HEK293 (cell line): Measurements from ENCODE around the gene CLEC2L.
A peak's percentile ranks its signal among the peaks of the same experiment; 100 is the strongest.

Source experiments
- CTCF ChIA-PET: fragments of 350-600 bp; formaldehyde crosslinking; extraction: SDS; loops from one replicate; lab custom pipeline; 2021; ENCODE audit warnings: antibody characterized with exemption; lab: Yijun Ruan, JAX
- POLR2A ChIA-PET: fragments of 300-600 bp; formaldehyde crosslinking; extraction: SDS; loops from one replicate; lab custom pipeline; 2020; ENCODE audit warnings: antibody characterized with exemption, inconsistent platforms; lab: Yijun Ruan, JAX
- H3K27ac ChIP-seq: fragments of 200-500 bp; sonication (Bioruptor generic); 2 replicates; pipeline ENCODE4 v1.5.1; 2014; ENCODE audit warnings: low read depth, low read length, control low read depth, inconsistent platforms; ENCODE audit errors: extremely low read depth
- H3K36me3 ChIP-seq, 2 experiments: fragments of 200-500 bp in 1 of 2; sonication (Bioruptor generic) in 1 of 2; 1 replicate in 1 of 2; 2 replicates in 1 of 2; pipeline ENCODE4 v1.5.1; 2014 to 2017; ENCODE audit warnings: inconsistent platforms in 2 of 2, low read length in 2 of 2; ENCODE audit not compliant: control insufficient read depth in 2 of 2, insufficient read depth in 1 of 2
- H3K4me1 ChIP-seq: fragments of 200-500 bp; sonication (Bioruptor generic); 2 replicates; pipeline ENCODE4 v1.5.1; 2014; ENCODE audit warnings: mild to moderate bottlenecking, low read length, inconsistent platforms; ENCODE audit not compliant: control insufficient read depth, insufficient read depth
- H3K4me3 ChIP-seq: 2 replicates; pipeline ENCODE4 v1.5.1; 2011; ENCODE audit warnings: low read depth, mild to moderate bottlenecking, control low read depth, low read length, moderate library complexity
- H3K9me3 ChIP-seq: fragments of 200-500 bp; sonication (Bioruptor generic); 2 replicates; pipeline ENCODE4 v1.5.1; 2014; ENCODE audit warnings: low read depth, low read length, inconsistent platforms; ENCODE audit not compliant: control insufficient read depth, insufficient read depth
- GLIS1 ChIP-seq: fragments of 450-650 bp; formaldehyde crosslinking; IDR thresholded peaks from 2 replicates; pipeline ENCODE4 v1.5.1; 2016; ENCODE audit warnings: missing biosample characterization, missing genetic modification characterization
- GLIS2 ChIP-seq: fragments of 450-650 bp; formaldehyde crosslinking; IDR thresholded peaks from 2 replicates; pipeline ENCODE4 v1.5.1; 2016; ENCODE audit warnings: missing biosample characterization, missing genetic modification characterization
- HOXC10 ChIP-seq: sonication (generic); formaldehyde crosslinking; IDR thresholded peaks from 2 replicates; pipeline ENCODE4 v1.8.1; 2023; ENCODE audit warnings: mild to moderate bottlenecking, missing genetic modification reagents
- IKZF3 ChIP-seq: fragments of 450-650 bp; IDR thresholded peaks from 2 replicates; pipeline ENCODE4 v1.5.0; 2018; ENCODE audit warnings: missing biosample characterization, mild to moderate bottlenecking, missing genetic modification characterization, moderate library complexity
- KLF9 ChIP-seq: fragments of 450-650 bp; formaldehyde crosslinking; IDR thresholded peaks from 2 replicates; pipeline ENCODE4 v1.5.1; 2016; ENCODE audit warnings: missing biosample characterization, missing genetic modification characterization, low read depth
- OVOL3 ChIP-seq: fragments of 450-650 bp; formaldehyde crosslinking; IDR thresholded peaks from 2 replicates; pipeline ENCODE4 v1.5.1; 2016; ENCODE audit warnings: missing biosample characterization, missing genetic modification characterization
- ZFP37 ChIP-seq: fragments of 450-650 bp; formaldehyde crosslinking; IDR thresholded peaks from 2 replicates; pipeline ENCODE4 v1.5.1; 2016; ENCODE audit warnings: missing biosample characterization, missing genetic modification characterization
- ZFP69B ChIP-seq: fragments of 450-650 bp; formaldehyde crosslinking; IDR thresholded peaks from 2 replicates; pipeline ENCODE4 v1.5.1; 2016; ENCODE audit warnings: missing biosample characterization, missing genetic modification characterization
- ZNF148 ChIP-seq: fragments of 450-650 bp; formaldehyde crosslinking; IDR thresholded peaks from 2 replicates; pipeline ENCODE4 v1.5.0; 2017; ENCODE audit warnings: missing biosample characterization, missing genetic modification characterization, borderline replicate concordance
- ZNF26 ChIP-seq: fragments of 450-650 bp; formaldehyde crosslinking; IDR thresholded peaks from 2 replicates; pipeline ENCODE4 v1.5.1; 2016; ENCODE audit warnings: missing biosample characterization, missing genetic modification characterization
- ZNF280D ChIP-seq: fragments of 450-650 bp; formaldehyde crosslinking; IDR thresholded peaks from 2 replicates; pipeline ENCODE4 v1.5.1; 2016; ENCODE audit warnings: missing biosample characterization, missing genetic modification characterization
- ZNF335 ChIP-seq: fragments of 450-650 bp; formaldehyde crosslinking; conservative IDR thresholded peaks from 2 replicates; pipeline ENCODE4 v1.5.1; 2016; ENCODE audit warnings: missing biosample characterization, missing genetic modification characterization
- ZNF398 ChIP-seq: fragments of 450-650 bp; formaldehyde crosslinking; IDR thresholded peaks from 2 replicates; pipeline ENCODE4 v1.5.1; 2017; ENCODE audit warnings: missing biosample characterization, missing genetic modification characterization
- ZNF423 ChIP-seq: fragments of 450-650 bp; formaldehyde crosslinking; IDR thresholded peaks from 2 replicates; pipeline ENCODE4 v1.5.1; 2016; ENCODE audit warnings: missing biosample characterization, missing genetic modification characterization
- ZNF561 ChIP-seq: fragments of 450-650 bp; IDR thresholded peaks from 2 replicates; pipeline ENCODE4 v1.5.1; 2018; ENCODE audit warnings: missing biosample characterization, missing genetic modification characterization, borderline replicate concordance
- ZNF596 ChIP-seq: fragments of 450-650 bp; IDR thresholded peaks from 2 replicates; pipeline ENCODE4 v1.5.0; 2018; ENCODE audit warnings: missing biosample characterization, mild to moderate bottlenecking, missing genetic modification characterization, moderate library complexity
- ZNF830 ChIP-seq: fragments of 450-650 bp; IDR thresholded peaks from 2 replicates; pipeline ENCODE4 v1.5.0; 2018; ENCODE audit warnings: missing biosample characterization, missing genetic modification characterization, low read depth, mild to moderate bottlenecking, moderate library complexity
- TF ChIP-seq, protein P1 (sequence below): IDR thresholded peaks from 2 replicates; pipeline ENCODE4 v1.6.1; 2011; ENCODE audit warnings: mild to moderate bottlenecking, low read depth, low read length, borderline replicate concordance
- TF ChIP-seq, protein P2 (sequence below): fragments of 450-650 bp; formaldehyde crosslinking; IDR thresholded peaks from 2 replicates; pipeline ENCODE4 v1.5.1; 2016; ENCODE audit warnings: missing biosample characterization, missing genetic modification characterization

CLEC2L gene

GRCh38 chr7:139576179-139576973 lies 52.9 kb downstream of the CLEC2L start:
- ChIA-PET POLR2A (no interaction called here), CTCF (interaction anchor here (0.7 to 0.8 kb wide), 3 partner anchors 10 to 26 kb away, joined by 3 to 4 read pairs (median 3); no protein-coding TSS in a partner anchor)
- no peaks in the 10 kb centered on the region for H3K4me1 ChIP-seq
- H3K4me3 ChIP-seq = no peak overlapping the region
- no peaks in the 10 kb centered on the region for H3K9me3 ChIP-seq
- H3K36me3 ChIP-seq = peaks cover 0 to 45% of the 10 kb centered on the region in 2 experiments; a peak in 2 of 3 replicates
- H3K27ac ChIP-seq = no peak overlapping the region
- TF ChIP-seq ZNF335 (tag by site-specific recombination) (no peak), ZNF561 (tag by site-specific recombination) (no peak), GLIS2 (tag by site-specific recombination) (no peak), ZFP37 (tag by site-specific recombination) (no peak), GLIS1 (peak; percentile 49), ZNF398 (tag by site-specific recombination) (no peak), KLF9 (tag by site-specific recombination) (no peak)

DNA sequence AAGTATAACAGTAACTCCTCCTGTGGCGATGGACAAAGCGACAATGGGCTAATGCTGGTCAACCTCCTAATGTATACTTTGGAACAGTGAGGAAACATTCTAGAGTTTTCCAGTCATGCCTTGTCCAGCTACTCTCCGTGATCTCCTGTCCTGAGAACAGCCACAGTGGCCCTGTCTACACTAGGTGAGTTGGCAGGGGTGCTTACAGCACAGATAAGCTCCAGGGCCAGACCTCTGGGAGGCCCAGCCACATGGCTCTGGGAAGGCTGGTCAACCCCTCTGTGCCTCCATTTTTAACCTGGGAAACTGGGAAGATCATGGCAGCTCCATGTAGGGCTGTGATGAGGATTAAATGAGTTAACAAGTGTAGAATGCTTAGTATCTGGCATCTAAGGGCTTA lies 57.0 kb downstream of the CLEC2L start:
- H3K36me3 ChIP-seq = peaks cover 0 to 59% of the 10 kb centered on the region in 2 experiments; a peak in 2 of 3 replicates
- no peak overlapping the region for H3K27ac ChIP-seq
- CTCF ChIA-PET = interaction anchor here (0.6 to 1.7 kb wide), 4 partner anchors 12 to 38 kb away, joined by 3 to 7 read pairs (median 6); no protein-coding TSS in a partner anchor
- POLR2A ChIA-PET = no interaction called here
- H3K4me3 ChIP-seq = no peak overlapping the region
- H3K4me1 ChIP-seq = no peaks in the 10 kb centered on the region
- H3K9me3 ChIP-seq = no peaks in the 10 kb centered on the region
- TF ChIP-seq IKZF3 (tag by site-specific recombination) = no peak
- TF ChIP-seq, protein P1, sequence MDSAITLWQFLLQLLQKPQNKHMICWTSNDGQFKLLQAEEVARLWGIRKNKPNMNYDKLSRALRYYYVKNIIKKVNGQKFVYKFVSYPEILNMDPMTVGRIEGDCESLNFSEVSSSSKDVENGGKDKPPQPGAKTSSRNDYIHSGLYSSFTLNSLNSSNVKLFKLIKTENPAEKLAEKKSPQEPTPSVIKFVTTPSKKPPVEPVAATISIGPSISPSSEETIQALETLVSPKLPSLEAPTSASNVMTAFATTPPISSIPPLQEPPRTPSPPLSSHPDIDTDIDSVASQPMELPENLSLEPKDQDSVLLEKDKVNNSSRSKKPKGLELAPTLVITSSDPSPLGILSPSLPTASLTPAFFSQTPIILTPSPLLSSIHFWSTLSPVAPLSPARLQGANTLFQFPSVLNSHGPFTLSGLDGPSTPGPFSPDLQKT = no peak
- no peak for TF ChIP-seq HOXC10
- no peak for TF ChIP-seq ZNF280D (tag by site-specific recombination)
- no peak for TF ChIP-seq ZNF596 (tag by site-specific recombination)
- no peak for TF ChIP-seq OVOL3 (tag by site-specific recombination)
- no peak for TF ChIP-seq ZNF423 (tag by site-specific recombination)
- no peak for TF ChIP-seq ZNF26 (tag by site-specific recombination)
- TF ChIP-seq, protein P2, sequence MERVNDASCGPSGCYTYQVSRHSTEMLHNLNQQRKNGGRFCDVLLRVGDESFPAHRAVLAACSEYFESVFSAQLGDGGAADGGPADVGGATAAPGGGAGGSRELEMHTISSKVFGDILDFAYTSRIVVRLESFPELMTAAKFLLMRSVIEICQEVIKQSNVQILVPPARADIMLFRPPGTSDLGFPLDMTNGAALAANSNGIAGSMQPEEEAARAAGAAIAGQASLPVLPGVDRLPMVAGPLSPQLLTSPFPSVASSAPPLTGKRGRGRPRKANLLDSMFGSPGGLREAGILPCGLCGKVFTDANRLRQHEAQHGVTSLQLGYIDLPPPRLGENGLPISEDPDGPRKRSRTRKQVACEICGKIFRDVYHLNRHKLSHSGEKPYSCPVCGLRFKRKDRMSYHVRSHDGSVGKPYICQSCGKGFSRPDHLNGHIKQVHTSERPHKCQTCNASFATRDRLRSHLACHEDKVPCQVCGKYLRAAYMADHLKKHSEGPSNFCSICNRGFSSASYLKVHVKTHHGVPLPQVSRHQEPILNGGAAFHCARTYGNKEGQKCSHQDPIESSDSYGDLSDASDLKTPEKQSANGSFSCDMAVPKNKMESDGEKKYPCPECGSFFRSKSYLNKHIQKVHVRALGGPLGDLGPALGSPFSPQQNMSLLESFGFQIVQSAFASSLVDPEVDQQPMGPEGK (tag by site-specific recombination) = no peak
- no peak for TF ChIP-seq ZNF830 (tag by site-specific recombination)
- TF ChIP-seq ZNF148 (tag by site-specific recombination) = no peak
- no peak for TF ChIP-seq ZFP69B
